HTR-8/SVneo (cell line): ENCODE measurements around the gene SQOR.

Experiments used
- DNase-seq: peaks from one replicate; pipeline ENCODE4 v3.0.0; 2011; ENCODE audit warnings: low spot score, mixed read lengths; ENCODE audit not compliant: insufficient read length
- FAIRE-seq: peaks from 2 replicates; lab custom pipeline; 2011; peaks lifted over from hg19 to GRCh38; lab: Jason Lieb, UNC

Gene SQOR

GRCh38 chr15:45634432-45635190 is at the start of gene SQOR:
Gene SQOR, plus strand, starts transcription at chr15:45635029. Its CDS starts 23,895 bp downstream, at chr15:45658924.
- no peak for FAIRE-seq
- peak; percentile 60 for DNase-seq

- no peak for FAIRE-seq
- no peak for DNase-seq
Observed at GRCh38 chr15:45585069-45585791, 49.6 kb upstream of the SQOR start.

GRCh38 chr15:45586125-45586524 is 48.7 kb upstream of the SQOR start:
- no peak for FAIRE-seq
- no peak for DNase-seq

GRCh38 chr15:45586601-45587094 is 48.2 kb upstream of the SQOR start:
- DNase-seq = no peak
- FAIRE-seq = no peak

- FAIRE-seq = peak; percentile 66
- peak; percentile 81 for DNase-seq
Observed at GRCh38 chr15:45587095-45587862, 47.5 kb upstream of the SQOR start, which contains the start of gene BLOC1S6. Gene BLOC1S6, plus strand, starts transcription at chr15:45587379. Its CDS starts 65 bp downstream, at chr15:45587444.

- no peak for FAIRE-seq
- DNase-seq = no peak
Observed at GRCh38 chr15:45587863-45588170, 47.0 kb upstream of the SQOR start.

- DNase-seq = no peak
- no peak for FAIRE-seq
Observed at GRCh38 chr15:45588219-45588875, 46.5 kb upstream of the SQOR start.

GRCh38 chr15:45589256-45589655 is 45.6 kb upstream of the SQOR start:
- DNase-seq (no peak), FAIRE-seq (no peak)

GRCh38 chr15:45594319-45594718 is 40.5 kb upstream of the SQOR start:
- FAIRE-seq (no peak), DNase-seq (no peak)

GRCh38 chr15:45594835-45595530 is 39.8 kb upstream of the SQOR start:
- FAIRE-seq (no peak), DNase-seq (no peak)

GRCh38 chr15:45603881-45604280 is 30.9 kb upstream of the SQOR start:
- DNase-seq (no peak), FAIRE-seq (no peak)

- FAIRE-seq (no peak), DNase-seq (no peak)
Observed at GRCh38 chr15:45604326-45604725, 30.5 kb upstream of the SQOR start.

GRCh38 chr15:45606413-45606812 is 28.4 kb upstream of the SQOR start:
- no peak for FAIRE-seq
- no peak for DNase-seq

GRCh38 chr15:45606841-45607240 is 28.0 kb upstream of the SQOR start:
- FAIRE-seq = no peak
- no peak for DNase-seq

GRCh38 chr15:45611305-45611704 is 23.5 kb upstream of the SQOR start:
- DNase-seq = no peak
- no peak for FAIRE-seq

GRCh38 chr15:45612790-45613415 is 21.9 kb upstream of the SQOR start:
- FAIRE-seq = no peak
- no peak for DNase-seq

- FAIRE-seq (no peak), DNase-seq (no peak)
Observed at GRCh38 chr15:45616901-45617323, 17.9 kb upstream of the SQOR start.

- FAIRE-seq = peak; percentile 69
- no peak for DNase-seq
Observed at GRCh38 chr15:45618813-45619212, 16.0 kb upstream of the SQOR start.

- DNase-seq (no peak), FAIRE-seq (no peak)
Observed at GRCh38 chr15:45628136-45628535, 6.7 kb upstream of the SQOR start.
